HFF-Myc (cell line): Measurements from ENCODE around the gene LTV1.
"Not testable (repeated sequence)": the region's sequence is repeated elsewhere in the genome, so short reads cannot be mapped to it uniquely, and the experiment has no call there.

Experiments used
- DNase-seq: peaks from one replicate; pipeline ENCODE4 v3.0.0-alpha.2; 2011; ENCODE audit warnings: low read depth; ENCODE audit errors: extremely low read depth
- H3K4me3 ChIP-seq: replicated peaks from 2 replicates; pipeline ENCODE4 v1.5.1; 2011; ENCODE audit warnings: low read depth, mild to moderate bottlenecking, control low read depth, low read length
- CTCF ChIP-seq: IDR thresholded peaks from 2 replicates; pipeline ENCODE4 v1.5.1; 2012; ENCODE audit warnings: mild to moderate bottlenecking, low read depth, low read length, control low read depth; ENCODE audit errors: missing control alignments

The LTV1 gene

DNA sequence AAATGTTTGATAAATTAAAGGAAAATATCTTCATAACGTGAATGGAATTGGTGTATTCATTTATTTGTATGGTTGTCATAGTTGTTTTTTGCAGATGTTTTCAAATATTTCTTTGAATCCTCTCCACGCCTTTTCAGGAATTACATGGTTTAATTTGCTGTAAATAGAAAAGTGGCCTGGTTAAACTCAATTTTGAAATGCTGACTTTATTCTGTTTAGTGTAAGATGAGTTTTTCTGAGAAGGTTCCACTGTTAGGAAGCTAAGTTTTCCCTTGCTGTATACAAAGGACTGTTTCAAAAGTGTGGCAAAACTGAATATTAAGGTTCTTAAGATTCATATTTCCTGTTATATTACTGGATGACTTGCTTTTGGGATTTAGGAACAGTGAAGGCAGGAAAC lies 20.6 kb downstream of the LTV1 start:
- no peak for TF ChIP-seq CTCF
- DNase-seq: no peak
- H3K4me3 ChIP-seq: no peak overlapping the region

- TF ChIP-seq CTCF: no peak
Observed at GRCh38 chr6:143864234-143864633, 21.1 kb downstream of the LTV1 start, which contains the start of gene ZC2HC1B. TSS of gene ZC2HC1B (plus strand) at chr6:143864474. CDS start at chr6:143864540, 66 bp downstream.

GRCh38 chr6:143867236-143867635 lies 24.1 kb downstream of the LTV1 start:
- no peak overlapping the region for H3K4me3 ChIP-seq
- DNase-seq: no peak
- no peak for TF ChIP-seq CTCF

More at GRCh38 chr6:143864234-143864633, 21.1 kb downstream of the LTV1 start, which contains the start of gene ZC2HC1B:
- no peak for DNase-seq
- H3K4me3 ChIP-seq: no peak within 1 kb of the TSS

- DNase-seq, H3K4me3 ChIP-seq: not testable (repeated sequence)
Observed at GRCh38 chr6:143868808-143869207, 25.7 kb downstream of the LTV1 start.

GRCh38 chr6:143871202-143871730 lies 28.1 kb downstream of the LTV1 start:
- not testable (repeated sequence) for DNase-seq, H3K4me3 ChIP-seq

DNA sequence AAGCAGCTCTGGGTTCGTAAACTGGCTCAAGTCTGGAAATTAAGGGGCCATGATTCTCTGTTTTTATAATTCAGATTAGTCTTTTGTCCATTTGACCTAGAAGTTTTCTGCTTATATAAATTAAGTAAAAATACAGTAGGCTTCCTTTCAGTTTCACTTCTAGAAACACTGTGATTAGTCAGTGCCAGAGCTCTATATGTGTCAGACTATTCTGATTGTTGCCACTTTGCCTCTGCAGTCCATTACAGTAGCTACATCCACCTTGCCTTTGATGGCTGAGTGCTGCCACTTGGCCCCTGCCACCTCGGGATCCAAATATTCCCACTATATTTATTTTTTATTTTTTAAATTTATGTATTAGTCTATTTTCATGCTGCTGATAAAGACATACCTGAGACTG lies 29.1 kb downstream of the LTV1 start:
- TF ChIP-seq CTCF: no peak
- no peak overlapping the region for H3K4me3 ChIP-seq
- no peak for DNase-seq

GRCh38 chr6:143873600-143873999 lies 30.5 kb downstream of the LTV1 start:
- DNase-seq, H3K4me3 ChIP-seq: not testable (repeated sequence)

DNA sequence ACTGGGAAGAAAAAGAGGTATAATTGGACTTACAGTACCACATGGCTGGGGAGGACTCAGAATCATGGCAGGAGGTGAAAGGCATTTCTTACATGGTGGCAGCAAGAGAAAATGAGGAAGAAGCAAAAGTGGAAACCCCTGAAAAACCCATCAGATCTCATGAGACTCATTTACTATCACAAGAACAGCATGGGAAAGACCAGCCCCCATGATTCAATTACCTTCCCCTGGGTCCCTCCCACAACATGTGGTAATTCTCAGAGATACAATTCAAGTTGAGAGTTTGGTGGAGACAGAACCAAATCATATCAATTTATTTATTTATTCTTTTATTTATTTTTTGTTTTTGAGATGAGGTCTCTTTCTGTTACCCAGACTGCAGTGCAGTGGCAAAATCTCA lies 31.4 kb downstream of the LTV1 start:
- not testable (repeated sequence) for DNase-seq, H3K4me3 ChIP-seq

GRCh38 chr6:143877584-143878271 lies 34.6 kb downstream of the LTV1 start:
- no peak overlapping the region for H3K4me3 ChIP-seq
- TF ChIP-seq CTCF: no peak
- DNase-seq: no peak
